ENCODE measurements around the gene PPP6R2.
"Not testable (repeated sequence)": the region's sequence is repeated elsewhere in the genome, so short reads cannot be mapped to it uniquely, and the experiment has no call there.

The PPP6R2 gene

DNA sequence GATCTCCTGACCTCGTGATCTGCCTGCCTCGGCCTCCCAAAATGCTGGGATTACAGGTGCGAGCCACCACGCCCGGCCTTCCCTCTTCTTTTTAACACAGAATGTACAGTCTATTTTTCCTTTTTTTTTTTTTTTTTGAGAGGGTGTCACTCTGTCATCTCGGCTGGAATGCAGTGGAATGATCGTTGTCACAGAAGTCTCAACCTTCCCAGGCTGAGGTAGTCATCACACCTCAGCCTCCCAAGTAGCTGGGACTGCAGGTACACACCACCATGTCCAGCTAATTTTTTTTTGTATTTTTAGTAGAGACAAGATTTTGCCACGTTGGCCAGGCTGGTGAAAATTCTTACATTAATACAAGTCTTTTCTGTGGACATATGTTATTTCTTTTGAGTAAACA is 13.1 kb downstream of the PPP6R2 start:
- no peak for TF ChIP-seq ZNF274 (IDR thresholded peaks at IDR 0.05; ENCODE audit: low read depth, low read length)
- TF ChIP-seq SUZ12 (IDR thresholded peaks at IDR 0.05; ENCODE audit: extremely low read depth, insufficient read depth, insufficient read length) = no peak
- no peak for TF ChIP-seq YY1 (IDR thresholded peaks at IDR 0.05; ENCODE audit: insufficient read depth, insufficient read length)
- Histone ChIP-seq H3K27me3 (ENCODE audit: insufficient read depth, insufficient read length) (no peaks in the 10 kb centered on the region), H3K4me3 (ENCODE audit: insufficient read length, low read depth) (no peak overlapping the region), H3K9ac (ENCODE audit: insufficient read length, low read depth) (no peak overlapping the region), H3K36me3 (ENCODE audit: insufficient read depth, insufficient read length, low read length) (peaks cover 25% of the 10 kb centered on the region), H3K4me1 (ENCODE audit: insufficient read depth, insufficient read length) (no peaks in the 10 kb centered on the region), H3K9me3 (ENCODE audit: insufficient read depth, low read length) (no peaks in the 10 kb centered on the region)
- DNase-seq (ENCODE audit: low read depth, low spot score) = no peak

GRCh38 chr22:50357222-50357621 is 14.1 kb downstream of the PPP6R2 start:
- Histone ChIP-seq H3K9ac (ENCODE audit: insufficient read length, low read depth) (no peak overlapping the region), H3K9me3 (ENCODE audit: insufficient read depth, low read length) (no peaks in the 10 kb centered on the region), H3K4me1 (ENCODE audit: insufficient read depth, insufficient read length) (no peaks in the 10 kb centered on the region), H3K4me3 (ENCODE audit: insufficient read length, low read depth) (no peak overlapping the region), H3K36me3 (ENCODE audit: insufficient read depth, insufficient read length, low read length) (peaks cover 27% of the 10 kb centered on the region), H3K27me3 (ENCODE audit: insufficient read depth, insufficient read length) (no peaks in the 10 kb centered on the region)
- DNase-seq (ENCODE audit: low read depth, low spot score) = no peak
- TF ChIP-seq YY1 (IDR thresholded peaks at IDR 0.05; ENCODE audit: insufficient read depth, insufficient read length) (no peak), SUZ12 (IDR thresholded peaks at IDR 0.05; ENCODE audit: extremely low read depth, insufficient read depth, insufficient read length) (no peak), ZNF274 (IDR thresholded peaks at IDR 0.05; ENCODE audit: low read depth, low read length) (no peak)

- Histone ChIP-seq H3K36me3 (ENCODE audit: insufficient read depth, insufficient read length, low read length) (peaks cover 25% of the 10 kb centered on the region), H3K4me1 (ENCODE audit: insufficient read depth, insufficient read length) (no peaks in the 10 kb centered on the region), H3K9ac (ENCODE audit: insufficient read length, low read depth) (no peak overlapping the region), H3K27me3 (ENCODE audit: insufficient read depth, insufficient read length) (no peaks in the 10 kb centered on the region), H3K9me3 (ENCODE audit: insufficient read depth, low read length) (no peaks in the 10 kb centered on the region), H3K4me3 (ENCODE audit: insufficient read length, low read depth) (no peak overlapping the region)
- DNase-seq (ENCODE audit: low read depth, low spot score) = no peak
- TF ChIP-seq ZNF274 (IDR thresholded peaks at IDR 0.05; ENCODE audit: low read depth, low read length) (no peak), YY1 (IDR thresholded peaks at IDR 0.05; ENCODE audit: insufficient read depth, insufficient read length) (no peak), SUZ12 (IDR thresholded peaks at IDR 0.05; ENCODE audit: extremely low read depth, insufficient read depth, insufficient read length) (no peak)
Observed at GRCh38 chr22:50357756-50358155, 14.6 kb downstream of the PPP6R2 start.

DNA sequence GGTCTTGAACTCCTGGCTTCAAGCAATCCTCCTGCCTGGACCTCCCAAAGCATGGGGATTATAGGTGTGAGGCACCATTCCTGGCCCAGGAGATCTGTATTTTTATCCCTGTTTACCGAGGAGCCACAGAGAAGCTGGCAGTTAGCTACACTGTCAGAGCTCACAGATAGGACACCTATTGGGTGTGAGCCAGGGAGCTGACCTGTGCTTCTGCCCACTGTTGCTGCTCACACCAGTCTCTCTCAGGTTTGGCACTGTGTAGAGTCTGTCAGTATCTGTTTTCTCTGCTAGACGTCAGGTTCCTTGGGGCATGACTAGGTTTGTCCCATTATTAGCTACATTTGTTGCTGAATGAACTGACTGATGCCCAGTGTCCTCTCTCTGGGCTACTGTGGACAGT is 17.5 kb downstream of the PPP6R2 start:
- no peak overlapping the region for H3K9ac ChIP-seq (ENCODE audit: insufficient read length, low read depth)
- DNase-seq (ENCODE audit: low read depth, low spot score) = no peak
- no peak for TF ChIP-seq YY1 (IDR thresholded peaks at IDR 0.05; ENCODE audit: insufficient read depth, insufficient read length)
- TF ChIP-seq SUZ12 (IDR thresholded peaks at IDR 0.05; ENCODE audit: extremely low read depth, insufficient read depth, insufficient read length) = no peak
- no peak for TF ChIP-seq ZNF274 (IDR thresholded peaks at IDR 0.05; ENCODE audit: low read depth, low read length)

GRCh38 chr22:50361222-50361621 is 18.1 kb downstream of the PPP6R2 start:
- no peaks in the 10 kb centered on the region for H3K9me3 ChIP-seq (ENCODE audit: insufficient read depth, low read length)
- H3K9ac ChIP-seq (ENCODE audit: insufficient read length, low read depth) = no peak overlapping the region
- H3K27me3 ChIP-seq (ENCODE audit: insufficient read depth, insufficient read length) = no peaks in the 10 kb centered on the region
- H3K4me1 ChIP-seq (ENCODE audit: insufficient read depth, insufficient read length) = no peaks in the 10 kb centered on the region
- peaks cover 16% of the 10 kb centered on the region for H3K36me3 ChIP-seq (ENCODE audit: insufficient read depth, insufficient read length, low read length)
- DNase-seq (ENCODE audit: low read depth, low spot score) = no peak
- H3K4me3 ChIP-seq (ENCODE audit: insufficient read length, low read depth) = no peak overlapping the region
- no peak for TF ChIP-seq ZNF274 (IDR thresholded peaks at IDR 0.05; ENCODE audit: low read depth, low read length)
- TF ChIP-seq YY1 (IDR thresholded peaks at IDR 0.05; ENCODE audit: insufficient read depth, insufficient read length) = no peak
- no peak for TF ChIP-seq SUZ12 (IDR thresholded peaks at IDR 0.05; ENCODE audit: extremely low read depth, insufficient read depth, insufficient read length)

More for the DNA sequence above, 17.5 kb downstream of the PPP6R2 start:
- Histone ChIP-seq H3K36me3 (ENCODE audit: insufficient read depth, insufficient read length, low read length) (peaks cover 16% of the 10 kb centered on the region), H3K4me3 (ENCODE audit: insufficient read length, low read depth) (no peak overlapping the region), H3K27me3 (ENCODE audit: insufficient read depth, insufficient read length) (no peaks in the 10 kb centered on the region), H3K4me1 (ENCODE audit: insufficient read depth, insufficient read length) (no peaks in the 10 kb centered on the region), H3K9me3 (ENCODE audit: insufficient read depth, low read length) (no peaks in the 10 kb centered on the region)

DNA sequence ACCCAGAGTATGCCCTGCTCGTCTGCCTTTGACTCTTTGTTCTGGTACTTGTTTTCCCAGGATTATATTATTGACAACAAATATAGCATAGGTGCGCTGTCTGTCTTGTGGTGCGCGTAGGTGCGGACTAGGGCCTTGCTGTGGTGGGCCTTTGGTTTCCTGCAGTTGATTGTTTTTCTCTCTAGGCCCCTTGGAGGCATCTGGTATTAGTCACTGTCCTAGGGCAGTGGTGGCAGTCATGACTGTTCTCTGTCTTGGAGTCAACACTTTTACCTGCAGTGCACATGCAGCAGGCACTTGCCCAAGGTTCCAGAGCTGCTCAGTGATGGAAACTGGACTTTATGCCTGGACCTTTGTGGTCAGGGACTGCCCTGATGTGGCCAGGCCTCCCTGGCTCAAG is 18.6 kb downstream of the PPP6R2 start:
- no peaks in the 10 kb centered on the region for H3K4me1 ChIP-seq (ENCODE audit: insufficient read depth, insufficient read length)
- no peak overlapping the region for H3K4me3 ChIP-seq (ENCODE audit: insufficient read length, low read depth)
- no peaks in the 10 kb centered on the region for H3K9me3 ChIP-seq (ENCODE audit: insufficient read depth, low read length)
- peaks cover 16% of the 10 kb centered on the region for H3K36me3 ChIP-seq (ENCODE audit: insufficient read depth, insufficient read length, low read length)
- no peak overlapping the region for H3K9ac ChIP-seq (ENCODE audit: insufficient read length, low read depth)
- H3K27me3 ChIP-seq (ENCODE audit: insufficient read depth, insufficient read length) = no peaks in the 10 kb centered on the region
- no peak for DNase-seq (ENCODE audit: low read depth, low spot score)
- TF ChIP-seq ZNF274 (IDR thresholded peaks at IDR 0.05; ENCODE audit: low read depth, low read length) (no peak), SUZ12 (IDR thresholded peaks at IDR 0.05; ENCODE audit: extremely low read depth, insufficient read depth, insufficient read length) (no peak), YY1 (IDR thresholded peaks at IDR 0.05; ENCODE audit: insufficient read depth, insufficient read length) (no peak)

DNA sequence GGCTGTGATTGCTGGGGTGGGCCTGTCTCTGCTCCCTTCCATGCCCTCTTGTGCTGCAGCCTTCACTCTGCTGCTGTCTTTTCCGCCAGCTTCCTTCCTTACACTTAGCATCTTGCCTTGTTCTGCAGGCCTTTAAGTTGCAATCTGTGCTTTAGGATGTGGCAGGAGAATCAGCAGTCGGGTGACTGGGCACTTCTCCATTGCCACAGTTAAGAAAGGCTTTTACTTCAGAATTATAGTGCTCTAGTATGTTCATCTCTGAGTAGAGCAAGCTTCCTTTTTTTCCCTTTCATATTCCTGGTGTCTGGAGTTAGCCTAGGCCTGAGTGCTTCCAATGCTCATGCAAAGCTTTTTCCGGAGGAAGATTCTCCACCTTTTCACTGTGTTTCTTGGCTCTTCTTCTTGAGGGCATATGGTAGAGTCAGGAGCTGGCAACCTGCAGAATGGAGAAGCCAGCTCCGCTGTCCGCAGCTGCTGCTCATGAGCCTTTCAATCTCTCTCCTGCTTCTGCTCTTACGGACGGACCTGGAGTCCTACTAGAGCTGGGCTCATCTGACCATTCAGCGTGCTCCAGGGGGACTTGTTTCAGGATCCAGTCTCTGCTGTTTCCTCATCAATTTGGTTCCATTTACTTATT is 20.2 kb downstream of the PPP6R2 start:
- no peaks in the 10 kb centered on the region for H3K27me3 ChIP-seq (ENCODE audit: insufficient read depth, insufficient read length)
- no peaks in the 10 kb centered on the region for H3K9me3 ChIP-seq (ENCODE audit: insufficient read depth, low read length)
- no peak overlapping the region for H3K9ac ChIP-seq (ENCODE audit: insufficient read length, low read depth)
- DNase-seq (ENCODE audit: low read depth, low spot score) = no peak
- peaks cover 22% of the 10 kb centered on the region for H3K36me3 ChIP-seq (ENCODE audit: insufficient read depth, insufficient read length, low read length)
- H3K4me1 ChIP-seq (ENCODE audit: insufficient read depth, insufficient read length) = no peaks in the 10 kb centered on the region
- TF ChIP-seq SUZ12 (IDR thresholded peaks at IDR 0.05; ENCODE audit: extremely low read depth, insufficient read depth, insufficient read length) (no peak), ZNF274 (IDR thresholded peaks at IDR 0.05; ENCODE audit: low read depth, low read length) (no peak), YY1 (IDR thresholded peaks at IDR 0.05; ENCODE audit: insufficient read depth, insufficient read length) (no peak)
- H3K4me3 ChIP-seq (ENCODE audit: insufficient read length, low read depth) = no peak overlapping the region

DNA sequence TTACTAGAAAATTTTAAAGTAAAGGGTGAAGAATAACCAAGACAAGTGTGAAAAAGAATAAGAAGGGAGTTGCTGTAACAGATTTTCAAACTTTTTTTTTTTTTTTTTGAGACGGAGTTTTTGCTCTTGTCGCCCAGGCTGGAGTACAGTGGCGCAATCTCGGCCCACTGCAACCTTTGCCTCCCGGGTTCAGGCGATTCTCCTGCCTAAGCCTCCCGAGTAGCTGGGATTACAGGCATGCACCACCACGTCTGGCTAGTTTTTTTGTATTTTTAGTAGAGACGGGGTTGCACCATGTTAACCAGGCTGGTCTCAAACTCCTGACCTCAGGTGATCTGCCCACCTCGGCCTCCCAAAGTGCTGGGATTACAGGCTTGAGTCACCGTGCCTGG is 20.7 kb downstream of the PPP6R2 start:
- not testable (repeated sequence) for H3K27me3 ChIP-seq (ENCODE audit: insufficient read depth, insufficient read length); DNase-seq (ENCODE audit: low read depth, low spot score); H3K9ac ChIP-seq (ENCODE audit: insufficient read length, low read depth); H3K4me1 ChIP-seq (ENCODE audit: insufficient read depth, insufficient read length); H3K4me3 ChIP-seq (ENCODE audit: insufficient read length, low read depth); H3K9me3 ChIP-seq (ENCODE audit: insufficient read depth, low read length)
- H3K36me3 ChIP-seq (ENCODE audit: insufficient read depth, insufficient read length, low read length) = peaks cover 25% of the 10 kb centered on the region

Measured in NT2/D1 (cell line).